Measurements from ENCODE around the gene PRR29.

The PRR29 gene

DNA sequence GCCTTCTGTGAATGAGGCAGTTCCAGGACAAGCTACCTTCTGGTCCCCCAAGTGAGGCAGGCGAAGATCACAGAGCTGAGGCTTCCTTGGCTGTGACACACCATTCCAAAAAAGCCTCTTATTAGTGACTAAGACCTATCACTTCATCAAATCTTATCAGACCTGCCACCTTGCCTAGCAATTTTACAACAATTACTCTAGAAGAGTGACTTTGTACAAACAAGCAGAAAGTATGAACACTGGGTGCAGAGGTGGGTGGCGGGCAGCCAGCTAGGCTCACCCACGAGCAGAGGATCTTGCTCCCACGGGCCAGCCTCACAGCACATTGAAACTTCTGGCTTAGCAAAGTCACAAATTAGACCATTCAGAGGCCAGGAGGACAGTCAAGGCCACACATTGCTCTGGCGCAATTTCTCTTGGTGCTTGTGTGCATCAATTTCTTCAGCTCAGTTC, 24.5 kb downstream of the PRR29 start:
- no peak for TF ChIP-seq EZH2phosphoT487 (IDR thresholded peaks at IDR 0.05; ENCODE audit: borderline replicate concordance, low read length)
- no peak for TF ChIP-seq CTCF (IDR thresholded peaks at IDR 0.05; ENCODE audit: low read depth, low read length, poor library complexity, severe bottlenecking)
- no peak overlapping the region for H3K4me2 ChIP-seq (ENCODE audit: low read length)
- no peak overlapping the region for H3K4me3 ChIP-seq (ENCODE audit: low read length)
- H3K9me2 ChIP-seq (replicated peaks; ENCODE audit: control insufficient read depth, low read length): no peaks in the 10 kb centered on the region
- no peaks in the 10 kb centered on the region for H3K27me3 ChIP-seq (ENCODE audit: control insufficient read depth, low read length)
- H4K20me1 ChIP-seq (ENCODE audit: control insufficient read depth, insufficient read depth, low read depth, low read length): 0 out of 2 replicates have a peak, but pooled peaks cover under 1% of the 10 kb centered on the region
- H3K4me1 ChIP-seq (ENCODE audit: control insufficient read depth, low read length): peaks cover 53% of the 10 kb centered on the region
- no peaks in the 10 kb centered on the region for H3K36me3 ChIP-seq (ENCODE audit: control insufficient read depth, low read length)
- no peaks in the 10 kb centered on the region for H3K9me3 ChIP-seq (ENCODE audit: control insufficient read depth, insufficient read depth, low read length)
- H3K79me2 ChIP-seq (ENCODE audit: control insufficient read depth, low read length): peaks cover 23% of the 10 kb centered on the region
- no peak overlapping the region for H3K27ac ChIP-seq (ENCODE audit: low read depth, low read length)
- peaks cover 14% of the 10 kb centered on the region for H3F3A ChIP-seq (ENCODE audit: control insufficient read depth, insufficient read depth)

DNA sequence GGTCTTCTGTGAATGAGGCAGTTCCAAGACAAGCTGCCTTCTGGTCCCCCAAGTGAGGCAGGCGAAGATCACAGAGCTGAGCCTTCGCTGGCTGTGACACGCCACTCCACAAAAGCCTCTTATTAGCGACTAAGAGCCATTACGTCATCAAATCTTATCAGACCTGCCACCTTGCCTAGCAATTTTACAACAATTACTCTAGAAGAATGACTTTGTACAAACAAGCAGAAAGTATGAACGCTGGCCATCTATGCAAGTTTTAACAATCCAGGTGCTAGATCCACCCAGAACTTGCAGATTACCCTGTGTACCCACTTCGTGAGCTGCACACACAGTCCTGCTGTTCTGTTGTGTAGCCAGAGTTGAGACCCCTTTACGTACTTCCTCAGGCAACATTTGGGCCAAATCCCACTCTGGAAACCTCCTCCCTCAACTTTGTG, 26.1 kb downstream of the PRR29 start:
- H3F3A ChIP-seq (ENCODE audit: control insufficient read depth, insufficient read depth): peaks cover 7% of the 10 kb centered on the region; the same call in 1 of the 2 replicates
- no peaks in the 10 kb centered on the region for H3K36me3 ChIP-seq (ENCODE audit: control insufficient read depth, low read length)
- TF ChIP-seq CTCF (IDR thresholded peaks at IDR 0.05; ENCODE audit: low read depth, low read length, poor library complexity, severe bottlenecking) (no peak), EZH2phosphoT487 (IDR thresholded peaks at IDR 0.05; ENCODE audit: borderline replicate concordance, low read length) (no peak)
- peaks cover 9% of the 10 kb centered on the region for H3K79me2 ChIP-seq (ENCODE audit: control insufficient read depth, low read length)
- no peak overlapping the region for H3K4me3 ChIP-seq (ENCODE audit: low read length)
- no peaks in the 10 kb centered on the region for H3K27me3 ChIP-seq (ENCODE audit: control insufficient read depth, low read length)
- no peaks in the 10 kb centered on the region for H3K9me2 ChIP-seq (replicated peaks; ENCODE audit: control insufficient read depth, low read length)
- no peak overlapping the region for H3K4me2 ChIP-seq (ENCODE audit: low read length)
- no peak overlapping the region for H3K27ac ChIP-seq (ENCODE audit: low read depth, low read length)
- peaks cover 42% of the 10 kb centered on the region for H3K4me1 ChIP-seq (ENCODE audit: control insufficient read depth, low read length)
- no peaks in the 10 kb centered on the region for H3K9me3 ChIP-seq (ENCODE audit: control insufficient read depth, insufficient read depth, low read length)
- no peaks in the 10 kb centered on the region for H4K20me1 ChIP-seq (ENCODE audit: control insufficient read depth, insufficient read depth, low read depth, low read length)

- peaks cover 38% of the 10 kb centered on the region for H3K4me1 ChIP-seq (ENCODE audit: control insufficient read depth, low read length)
- H3F3A ChIP-seq (ENCODE audit: control insufficient read depth, insufficient read depth): peaks cover 7% of the 10 kb centered on the region; the same call in 1 of the 2 replicates
- peak overlapping the region; percentile 26; the same call in 1 of the 2 replicates for H3K4me3 ChIP-seq (ENCODE audit: low read length)
- peaks cover under 1% of the 10 kb centered on the region for H3K79me2 ChIP-seq (ENCODE audit: control insufficient read depth, low read length)
- H3K27ac ChIP-seq (ENCODE audit: low read depth, low read length): no peak overlapping the region
- TF ChIP-seq CTCF (IDR thresholded peaks at IDR 0.05; ENCODE audit: low read depth, low read length, poor library complexity, severe bottlenecking) (no peak), EZH2phosphoT487 (IDR thresholded peaks at IDR 0.05; ENCODE audit: borderline replicate concordance, low read length) (no peak)
- H3K36me3 ChIP-seq (ENCODE audit: control insufficient read depth, low read length): no peaks in the 10 kb centered on the region
- no peaks in the 10 kb centered on the region for H3K9me3 ChIP-seq (ENCODE audit: control insufficient read depth, insufficient read depth, low read length)
- H3K9me2 ChIP-seq (replicated peaks; ENCODE audit: control insufficient read depth, low read length): no peaks in the 10 kb centered on the region
- H3K4me2 ChIP-seq (ENCODE audit: low read length): peak overlapping the region; percentile 46
- H3K27me3 ChIP-seq (ENCODE audit: control insufficient read depth, low read length): no peaks in the 10 kb centered on the region
- H4K20me1 ChIP-seq (ENCODE audit: control insufficient read depth, insufficient read depth, low read depth, low read length): no peaks in the 10 kb centered on the region
These were observed 26.9 kb downstream of the PRR29 start for GRCh38 chr17:64024781-64025731.
